Hepatocyte (in vitro differentiated cells): Measurements from ENCODE around the gene MYO1B. TPM values are rescaled to one million over a fixed set of nuclear protein-coding genes. Genes with fewer than 3 reads are reported as not detected.

Experiments used
- DNase-seq: peaks from one replicate; pipeline ENCODE4 v3.0.0-alpha.2; 2016; ENCODE audit warnings: low spot score
- H2AFZ ChIP-seq: fragments of 200-600 bp; sonication (generic); 2 replicates; pipeline ENCODE4 v1.6.0; 2016; ENCODE audit warnings: antibody characterized with exemption, mild to moderate bottlenecking
- H3K27ac ChIP-seq: fragments of 200-600 bp; sonication (generic); 2 replicates; pipeline ENCODE4 v1.5.1; 2016; ENCODE audit warnings: mild to moderate bottlenecking
- H3K27me3 ChIP-seq: fragments of 200-600 bp; sonication (generic); 2 replicates; pipeline ENCODE4 v1.6.1; 2016
- H3K36me3 ChIP-seq: fragments of 200-600 bp; sonication (generic); replicated peaks from 2 replicates; pipeline ENCODE4 v1.5.1; 2016; ENCODE audit warnings: low read depth; ENCODE audit not compliant: insufficient read depth
- H3K4me1 ChIP-seq: fragments of 200-600 bp; sonication (generic); 2 replicates; pipeline ENCODE4 v1.5.1; 2016; ENCODE audit warnings: mild to moderate bottlenecking, moderate library complexity; ENCODE audit not compliant: insufficient read depth
- H3K4me2 ChIP-seq: fragments of 200-600 bp; sonication (generic); 2 replicates; pipeline ENCODE4 v1.6.0; 2016
- H3K4me3 ChIP-seq: fragments of 200-600 bp; sonication (generic); 2 replicates; pipeline ENCODE4 v1.5.1; 2016; ENCODE audit warnings: mild to moderate bottlenecking
- H3K79me2 ChIP-seq: fragments of 200-600 bp; sonication (generic); 2 replicates; pipeline ENCODE4 v1.6.0; 2017; ENCODE audit warnings: mild to moderate bottlenecking
- H3K9me2 ChIP-seq: fragments of 200-600 bp; sonication (generic); replicated peaks from 2 replicates; pipeline ENCODE4 v1.6.0; 2017; ENCODE audit warnings: mild to moderate bottlenecking; ENCODE audit not compliant: insufficient read depth
- H3K9me3 ChIP-seq: fragments of 200-600 bp; sonication (generic); 2 replicates; pipeline ENCODE4 v1.5.1; 2016; ENCODE audit warnings: low read depth, mild to moderate bottlenecking
- H4K20me1 ChIP-seq: fragments of 200-600 bp; sonication (generic); 2 replicates; pipeline ENCODE4 v1.6.0; 2016; ENCODE audit warnings: mild to moderate bottlenecking; ENCODE audit not compliant: insufficient read depth, poor library complexity, severe bottlenecking
- CTCF ChIP-seq: fragments of 200-600 bp; sonication (generic); IDR thresholded peaks from 2 replicates; pipeline ENCODE4 v1.5.1; 2016; ENCODE audit warnings: antibody characterized with exemption, mild to moderate bottlenecking; ENCODE audit not compliant: poor library complexity
- EZH2 ChIP-seq: fragments of 200-600 bp; sonication (generic); IDR thresholded peaks from 2 replicates; pipeline ENCODE4 v1.6.1; 2016; ENCODE audit warnings: antibody characterized with exemption, mild to moderate bottlenecking, borderline replicate concordance
- EZH2phosphoT487 ChIP-seq: fragments of 200-600 bp; sonication (generic); IDR thresholded peaks from one replicate; pipeline ENCODE4 v1.6.1; 2018; ENCODE audit warnings: antibody characterized with exemption, mild to moderate bottlenecking, low read depth, moderate library complexity; ENCODE audit not compliant: unreplicated experiment, severe bottlenecking
- WGBS: methylation state at CpG from one replicate; pipeline ENCODE4 v1.1.6; 2016; ENCODE audit warnings: low lambda C conversion rate; ENCODE audit errors: missing lambda C conversion rate; 5-methylcytosine and 5-hydroxymethylcytosine counted together
- polyA plus RNA-seq: library from polyadenylated mRNA; unstranded; fragments of >200 nt; fragmentation: Nextera tagmentation; extraction: Ambion mirVana; gene quantifications from 2 replicates; pipeline ENCODE4 v1.2.1, GENCODE V29; 2016
- total RNA-seq: library from RNA; depleted of rRNA; stranded (reverse); fragments of >200 nt; gene quantifications from 2 replicates; pipeline ENCODE4 v1.2.3, GENCODE V29; 2014

Gene MYO1B
- total and polyA plus RNA-seq, 2 experiments from 2014 or later = 43.4 to 91.6 TPM

- Histone ChIP-seq H3K27me3 (no peaks in the 10 kb centered on the region), H3K9me3 (no peaks in the 10 kb centered on the region), H3K9me2 (no peaks in the 10 kb centered on the region), H2AFZ (no peak overlapping the region), H3K36me3 (no peaks in the 10 kb centered on the region), H3K4me1 (no peaks in the 10 kb centered on the region), H3K79me2 (no peaks in the 10 kb centered on the region), H4K20me1 (no peaks in the 10 kb centered on the region), H3K27ac (no peak overlapping the region), H3K4me2 (no peak overlapping the region), H3K4me3 (no peak overlapping the region)
- DNase-seq = no peak
- WGBS = 95% methylated on average over 3 of the region's 3 CpGs
- TF ChIP-seq EZH2phosphoT487 (no peak), EZH2 (no peak), CTCF (no peak)
Measured at GRCh38 chr2:191434072-191434471, 188.9 kb downstream of the MYO1B start.

- H3K27me3 ChIP-seq = no peaks in the 10 kb centered on the region
- TF ChIP-seq CTCF (no peak), EZH2 (no peak)
- no peaks in the 10 kb centered on the region for H3K9me2 ChIP-seq
- no peaks in the 10 kb centered on the region for H3K36me3 ChIP-seq
- no peaks in the 10 kb centered on the region for H3K79me2 ChIP-seq
- H2AFZ ChIP-seq = no peak overlapping the region
- no peaks in the 10 kb centered on the region for H3K4me1 ChIP-seq
- H4K20me1 ChIP-seq = no peaks in the 10 kb centered on the region
- H3K4me3 ChIP-seq = no peak overlapping the region
- H3K27ac ChIP-seq = no peak overlapping the region
- no peak overlapping the region for H3K4me2 ChIP-seq
- DNase-seq = no peak
- WGBS = 95% methylated on average over 6 of the region's 6 CpGs
- no peaks in the 10 kb centered on the region for H3K9me3 ChIP-seq
Measured at GRCh38 chr2:191435141-191435540, 189.9 kb downstream of the MYO1B start.

- no peak for TF ChIP-seq EZH2phosphoT487
- TF ChIP-seq EZH2 = no peak
- no peak for TF ChIP-seq CTCF
- Histone ChIP-seq H3K4me3 (no peak overlapping the region), H3K9me2 (no peaks in the 10 kb centered on the region), H2AFZ (no peak overlapping the region), H3K4me2 (no peak overlapping the region), H3K36me3 (no peaks in the 10 kb centered on the region), H3K9me3 (no peaks in the 10 kb centered on the region), H3K79me2 (no peaks in the 10 kb centered on the region), H3K27ac (no peak overlapping the region), H3K4me1 (no peaks in the 10 kb centered on the region), H3K27me3 (no peaks in the 10 kb centered on the region), H4K20me1 (no peaks in the 10 kb centered on the region)
- DNase-seq = no peak
- 74% methylated on average over 6 of the region's 6 CpGs for WGBS
Measured at GRCh38 chr2:191436368-191437055, 191.3 kb downstream of the MYO1B start.

GRCh38 chr2:191439481-191439880 is 194.3 kb downstream of the MYO1B start:
- H3K4me2 ChIP-seq = no peak overlapping the region
- no peak overlapping the region for H2AFZ ChIP-seq
- H3K27ac ChIP-seq = no peak overlapping the region
- no peaks in the 10 kb centered on the region for H3K79me2 ChIP-seq
- H4K20me1 ChIP-seq = no peaks in the 10 kb centered on the region
- no peaks in the 10 kb centered on the region for H3K9me2 ChIP-seq
- no peaks in the 10 kb centered on the region for H3K36me3 ChIP-seq
- H3K9me3 ChIP-seq = no peaks in the 10 kb centered on the region
- no peaks in the 10 kb centered on the region for H3K27me3 ChIP-seq
- H3K4me1 ChIP-seq = no peaks in the 10 kb centered on the region
- no peak for DNase-seq
- H3K4me3 ChIP-seq = no peak overlapping the region
- WGBS = 84% methylated on average over 3 of the region's 3 CpGs
- no peak for TF ChIP-seq EZH2phosphoT487
- no peak for TF ChIP-seq CTCF
